ACHN (cell line): ENCODE results near the gene UBA3.

Experiments
- DNase-seq: peaks from one replicate; pipeline ENCODE4 v3.0.0-alpha.2; 2015
- in situ Hi-C: cut with HindIII; loops from 2 replicates; pipeline ENCODE4 v1.10.0; 2017; ENCODE audit warnings: low sequenced_read_pairs, low pct_ligation_motif_present, low pct_unique_long_range_greater_than_20kb

UBA3 gene

DNA sequence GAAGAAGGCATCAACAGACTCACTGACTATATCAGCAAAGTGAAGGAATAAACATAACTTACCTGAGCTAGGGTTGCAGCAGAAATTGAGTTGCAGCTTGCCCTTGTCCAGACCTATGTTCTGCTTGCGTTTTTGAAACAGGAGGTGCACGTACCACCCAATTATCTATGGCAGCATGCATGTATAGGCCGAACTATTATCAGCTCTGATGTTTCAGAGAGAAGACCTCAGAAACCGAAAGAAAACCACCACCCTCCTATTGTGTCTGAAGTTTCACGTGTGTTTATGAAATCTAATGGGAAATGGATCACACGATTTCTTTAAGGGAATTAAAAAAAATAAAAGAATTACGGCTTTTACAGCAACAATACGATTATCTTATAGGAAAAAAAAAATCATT is 24.4 kb upstream of the UBA3 start:
- in situ Hi-C loops, result no loop called here

GRCh38 chr3:69103123-69103522 is 23.0 kb upstream of the UBA3 start:
- no peak for DNase-seq
- in situ Hi-C loops, result no loop called here

More for the DNA sequence above, 24.4 kb upstream of the UBA3 start:
- DNase-seq, result no peak

DNA sequence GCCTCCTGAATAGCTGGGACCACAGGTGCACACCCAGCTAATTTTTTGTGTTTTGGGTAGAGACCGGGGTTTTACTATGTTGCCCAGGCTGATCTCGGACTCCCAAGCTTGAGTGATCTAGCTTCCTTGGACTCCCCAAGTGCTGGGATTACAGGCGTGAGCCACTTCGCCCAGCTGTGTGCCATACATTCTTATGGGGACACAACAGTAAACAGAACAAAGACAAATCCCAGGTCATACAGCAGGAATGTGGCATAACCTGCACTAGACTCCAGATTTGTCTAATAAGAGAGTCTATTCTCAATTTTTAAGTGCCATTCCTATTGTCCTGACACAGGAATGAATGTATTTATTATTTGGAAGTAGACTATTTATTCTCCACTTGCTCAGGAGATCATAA is 22.2 kb upstream of the UBA3 start:
- no peak for DNase-seq
- in situ Hi-C loops, result no loop called here

GRCh38 chr3:69099576-69099975 is 19.4 kb upstream of the UBA3 start:
- in situ Hi-C loops, result no loop called here
- DNase-seq, result no peak

DNA sequence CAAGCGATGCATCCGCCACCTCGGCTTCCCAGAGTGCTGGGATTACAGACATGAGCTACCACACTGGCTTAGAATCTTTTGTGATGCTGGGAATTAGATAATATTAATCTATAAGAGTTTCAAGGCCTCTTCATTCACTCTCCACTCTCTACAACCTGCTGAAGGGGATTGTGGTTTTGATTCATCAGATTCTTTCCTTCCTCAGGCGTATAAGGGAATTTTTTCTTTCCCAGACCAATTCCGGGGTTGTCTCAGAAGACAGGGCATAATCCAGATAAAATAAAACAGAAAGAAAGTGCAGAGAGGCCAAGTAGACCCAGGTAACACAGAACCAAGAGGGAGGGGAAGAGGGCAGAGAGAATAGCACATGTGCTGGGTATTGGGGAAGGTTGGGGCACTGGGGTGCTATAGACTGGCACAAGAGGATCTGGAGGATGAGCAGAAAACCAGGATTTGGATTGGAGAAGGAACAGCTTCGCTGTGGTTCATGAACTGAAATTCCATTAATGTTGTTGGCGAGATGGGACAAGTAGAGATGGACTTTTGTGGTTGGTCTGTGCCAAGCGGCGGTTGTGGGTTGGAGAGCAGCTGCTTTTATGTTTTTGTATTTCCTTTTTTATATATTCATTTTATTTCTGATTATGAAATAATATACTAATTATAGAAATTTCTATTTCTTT is 17.4 kb upstream of the UBA3 start:
- peak; percentile 20 for DNase-seq
- in situ Hi-C loops, result no loop called here

DNA sequence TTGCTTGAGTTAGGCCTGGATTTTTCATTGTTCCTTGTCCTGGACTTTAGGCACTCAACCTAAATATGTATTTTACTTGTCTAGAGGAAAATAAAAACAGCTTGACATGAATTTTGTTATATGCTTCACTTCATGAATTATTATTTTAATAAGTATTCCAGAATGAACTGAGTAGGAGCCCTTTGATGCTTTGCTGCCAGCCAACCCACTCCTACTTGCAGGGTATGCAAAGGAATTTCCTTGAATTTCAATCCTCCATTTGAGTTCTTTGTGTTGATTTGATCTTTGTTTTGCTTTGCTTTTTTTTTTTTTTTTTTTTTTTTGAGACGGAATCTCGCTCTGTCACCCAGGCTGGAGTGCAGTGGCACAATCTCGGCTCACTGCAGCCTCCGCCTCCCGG is 16.1 kb upstream of the UBA3 start:
- no peak for DNase-seq
- in situ Hi-C loops, result no loop called here

- no peak for DNase-seq
- in situ Hi-C loops, result no loop called here
Measured at GRCh38 chr3:69095636-69096035, 15.5 kb upstream of the UBA3 start.

DNA sequence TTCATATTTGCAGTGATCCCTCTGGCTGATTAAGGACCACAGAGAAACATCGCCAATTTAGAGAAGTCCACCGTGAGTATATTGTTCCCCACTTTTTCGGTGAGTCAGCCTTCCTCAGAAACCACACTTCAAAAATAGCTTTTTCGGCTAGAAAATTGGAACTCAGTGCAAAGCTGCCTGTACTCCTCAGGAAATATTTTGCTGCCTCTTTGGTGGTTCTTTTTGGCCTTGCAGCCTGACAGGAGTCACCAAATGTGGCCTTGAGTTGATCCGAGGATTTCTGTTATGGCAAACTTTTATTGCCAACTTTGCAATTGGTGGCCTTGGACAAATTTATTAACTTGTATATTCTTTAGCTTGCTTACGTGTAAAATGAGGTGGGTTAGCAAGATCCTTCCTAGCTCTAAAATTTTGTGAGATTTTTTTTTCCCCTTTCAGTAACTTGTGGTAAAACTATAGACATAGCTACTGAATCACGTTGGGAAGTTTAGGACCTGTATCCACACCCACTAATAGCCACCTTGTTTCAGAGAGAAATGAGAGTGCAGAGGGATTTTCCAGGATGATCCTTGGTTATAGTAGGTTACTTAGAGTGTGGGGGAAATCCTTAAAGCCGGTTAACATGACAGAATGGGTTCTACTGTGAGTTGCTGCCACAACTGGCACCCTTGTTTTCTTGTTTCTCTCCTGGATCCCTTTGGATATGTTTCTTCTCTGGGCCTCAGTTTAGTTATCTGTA is 14.5 kb upstream of the UBA3 start:
- in situ Hi-C loops, result no loop called here

GRCh38 chr3:69092030-69092516 is 11.9 kb upstream of the UBA3 start:
- DNase-seq, result no peak
- in situ Hi-C loops, result no loop called here

More for the DNA sequence above, 14.5 kb upstream of the UBA3 start:
- no peak for DNase-seq

- in situ Hi-C loops, result no loop called here
- no peak for DNase-seq
Measured at GRCh38 chr3:69091389-69092029, 11.3 kb upstream of the UBA3 start.

DNA sequence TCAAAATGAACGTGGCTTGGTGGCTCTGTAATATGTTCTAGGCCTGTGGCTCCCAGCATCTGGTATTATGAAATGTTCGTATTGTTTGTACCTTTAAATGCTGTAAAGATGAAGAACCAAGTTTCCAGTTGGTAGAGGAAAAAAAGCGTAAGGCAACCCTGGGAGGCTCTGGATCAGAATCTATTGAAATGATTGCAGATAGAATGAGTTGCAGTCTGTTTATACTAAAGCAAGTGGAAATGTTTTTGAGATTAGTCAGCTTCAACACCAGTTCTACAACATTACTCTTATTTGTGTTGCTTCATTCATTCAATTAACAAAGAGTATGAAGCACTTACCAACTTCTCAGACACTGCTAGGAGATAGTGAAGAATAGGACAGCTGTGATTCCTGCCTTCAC is 9.9 kb upstream of the UBA3 start:
- peak; percentile 17 for DNase-seq
- in situ Hi-C loops, result no loop called here

GRCh38 chr3:69088063-69088462 is 7.9 kb upstream of the UBA3 start:
- in situ Hi-C loops, result no loop called here
- peak; percentile 60 for DNase-seq

GRCh38 chr3:69087030-69087791 is 7.0 kb upstream of the UBA3 start:
- DNase-seq, result no peak
- in situ Hi-C loops, result no loop called here

DNA sequence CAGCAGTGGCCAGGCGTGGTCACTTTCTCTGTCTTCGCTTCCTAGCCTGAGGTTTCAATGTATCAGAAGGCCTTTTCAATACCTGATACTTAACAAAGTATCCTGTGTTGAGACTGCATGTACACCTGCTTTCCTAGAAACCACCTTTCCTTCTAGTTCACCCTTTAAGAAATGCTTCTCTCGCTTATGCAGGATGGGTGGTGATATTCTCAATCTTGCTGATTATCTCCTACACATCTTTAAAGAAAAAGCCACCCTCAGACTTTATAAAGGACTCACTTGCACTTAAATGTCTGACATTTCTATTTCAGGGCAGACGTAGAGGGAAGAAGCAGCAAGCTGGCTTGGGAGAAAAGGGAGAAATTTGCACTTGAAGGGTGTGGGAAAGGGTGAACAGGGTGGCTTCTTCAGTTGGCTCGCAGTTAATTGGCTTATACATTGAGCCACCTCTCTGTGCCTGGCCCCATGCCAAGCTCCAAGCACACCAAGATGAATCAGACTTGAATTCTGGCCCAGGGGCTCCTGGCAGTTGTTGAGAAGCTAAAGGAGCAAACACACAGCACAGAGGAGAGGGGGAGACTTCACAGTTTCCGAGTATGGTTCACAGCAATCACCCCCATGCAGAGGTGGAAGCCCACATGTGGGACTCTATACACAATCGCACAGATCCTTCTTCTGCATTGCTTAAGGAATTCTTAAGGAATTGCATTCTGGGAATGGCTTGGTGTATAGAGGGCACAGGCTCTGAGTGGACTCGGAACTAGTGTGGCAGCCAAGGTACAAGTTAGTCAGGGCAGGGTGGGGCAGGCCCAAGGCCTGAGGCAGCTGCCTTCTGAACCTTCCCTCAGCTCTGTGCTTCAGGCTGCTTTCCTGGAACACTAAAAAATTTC is 5.9 kb upstream of the UBA3 start:
- in situ Hi-C loops, result no loop called here
- peak; percentile 90 for DNase-seq

DNA sequence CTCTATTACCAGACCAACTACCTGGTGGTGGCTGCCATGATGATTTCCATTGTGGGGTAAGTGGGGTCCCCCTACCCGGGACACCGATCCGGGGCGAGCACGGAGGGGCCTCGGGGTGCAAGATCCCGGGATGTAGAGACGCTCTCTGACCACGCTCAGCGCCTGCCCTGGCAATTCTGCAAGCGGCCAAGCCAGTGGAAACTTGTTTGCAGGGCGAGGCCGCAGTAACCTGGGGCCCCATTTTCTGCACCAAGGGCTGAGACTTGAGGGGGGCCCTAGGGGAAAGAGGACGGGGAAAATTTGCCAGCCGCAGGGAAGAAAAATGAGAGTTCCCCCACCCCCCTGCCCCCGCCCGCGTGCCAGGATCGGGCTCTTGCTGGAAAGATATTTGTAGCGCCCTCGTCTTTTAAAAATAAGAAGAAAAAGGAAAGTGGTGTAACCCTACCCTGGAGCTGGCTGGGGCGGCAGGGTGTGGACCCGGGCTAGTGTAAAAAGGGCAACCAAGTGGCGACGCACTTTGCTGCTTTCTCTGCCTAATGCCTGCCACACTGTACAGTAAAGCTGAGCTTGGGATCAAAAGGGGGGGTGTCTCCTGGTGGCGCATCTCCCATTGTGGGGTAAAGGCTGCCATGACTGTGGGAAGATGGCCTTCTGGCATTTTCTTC is 5.1 kb upstream of the UBA3 start:
- in situ Hi-C loops, result no loop called here
- DNase-seq, result peak; percentile 25

DNA sequence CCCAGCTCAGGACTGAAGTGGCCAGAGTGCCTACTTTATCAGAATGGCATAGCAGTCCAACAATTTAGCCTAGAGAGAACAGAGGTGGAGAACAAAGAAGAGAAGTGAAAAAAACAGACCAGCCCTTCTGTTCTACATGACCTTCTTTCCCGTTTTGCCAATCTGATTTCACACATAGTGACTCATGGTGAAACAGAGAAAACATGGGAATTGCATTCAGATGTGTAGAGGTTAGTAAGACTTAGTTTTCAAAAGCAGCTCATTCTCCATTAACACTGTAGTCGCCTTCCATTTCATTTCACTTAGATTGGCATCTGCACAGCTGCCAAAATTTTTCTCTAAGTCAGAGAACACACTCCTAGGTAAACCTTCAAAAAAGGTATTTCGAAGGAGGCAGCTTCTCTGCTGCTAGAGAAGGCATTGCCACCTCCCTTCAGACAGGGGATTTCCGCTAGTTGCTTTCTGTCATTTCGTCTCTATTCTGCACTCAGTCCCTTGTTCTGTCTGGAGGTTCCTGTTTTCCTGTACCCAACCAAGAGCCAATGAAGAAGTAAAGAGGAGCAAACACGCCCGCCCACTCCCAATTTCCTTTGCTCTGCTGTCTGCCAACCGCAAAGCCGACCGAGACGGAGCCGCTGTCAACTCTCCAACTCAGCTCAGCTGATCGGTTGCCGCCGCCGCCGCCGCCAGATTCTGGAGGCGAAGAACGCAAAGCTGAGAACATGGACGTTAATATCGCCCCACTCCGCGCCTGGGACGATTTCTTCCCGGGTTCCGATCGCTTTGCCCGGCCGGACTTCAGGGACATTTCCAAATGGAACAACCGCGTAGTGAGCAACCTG is 4.4 kb upstream of the UBA3 start, which contains the start of gene ARL6IP5:
Gene ARL6IP5, plus strand, starts transcription at position 612 of the 842 bp plus-strand sequence. Its CDS starts 111 bp downstream, at position 723.
- in situ Hi-C loops, result no loop called here
- DNase-seq, result peak; percentile 89

DNA sequence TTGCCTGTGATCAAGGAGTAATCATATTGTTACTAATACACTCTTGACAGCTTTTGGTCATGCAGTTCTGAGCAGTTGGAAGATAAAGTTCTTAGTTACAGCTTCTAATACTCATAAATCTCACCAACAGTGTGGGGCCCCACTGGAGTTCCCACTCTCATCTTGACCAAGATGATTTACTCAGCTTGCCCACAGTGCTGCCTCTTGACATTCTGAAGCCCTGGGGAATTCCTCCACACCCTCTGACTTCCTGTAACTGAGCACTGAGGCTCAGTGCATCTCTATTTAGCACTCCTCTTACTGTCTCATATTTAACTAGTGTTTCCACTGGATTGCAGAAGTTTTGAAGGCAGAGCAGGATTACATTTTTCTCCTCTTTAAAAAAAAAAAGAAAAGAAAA is 2.6 kb upstream of the UBA3 start:
- DNase-seq, result peak; percentile 78
- in situ Hi-C loops, result no loop called here
